ENCODE data around the gene SSH2. TPM values are rescaled to one million over a fixed set of nuclear protein-coding genes. Genes with fewer than 3 reads are reported as not detected.

SSH2 gene
- total and polyA plus RNA-seq, 8 donors, result 23.5 to 85.5 (median 24.1) TPM

DNA sequence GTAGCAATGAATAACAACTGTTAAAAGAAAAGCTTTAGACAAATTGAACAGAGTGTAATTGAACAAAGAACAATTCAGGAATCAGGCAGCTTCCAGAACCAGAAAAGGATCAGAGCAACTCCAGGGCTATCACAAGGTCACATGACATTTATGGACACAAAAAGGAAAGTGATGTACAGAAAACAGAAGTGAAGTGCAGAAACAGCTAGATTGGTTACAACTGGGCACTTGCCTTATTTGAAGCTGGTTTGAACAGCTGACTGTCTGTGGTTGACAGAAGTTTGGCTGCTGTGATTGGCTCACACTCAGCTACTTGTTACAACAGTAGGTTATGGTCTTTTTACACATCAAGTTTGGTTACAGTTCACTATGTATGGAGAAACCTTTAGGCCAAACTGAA is 26.2 kb upstream of the SSH2 start:
- no peaks in the 10 kb centered on the region for H3K36me3 ChIP-seq
- TF ChIP-seq, protein P1, sequence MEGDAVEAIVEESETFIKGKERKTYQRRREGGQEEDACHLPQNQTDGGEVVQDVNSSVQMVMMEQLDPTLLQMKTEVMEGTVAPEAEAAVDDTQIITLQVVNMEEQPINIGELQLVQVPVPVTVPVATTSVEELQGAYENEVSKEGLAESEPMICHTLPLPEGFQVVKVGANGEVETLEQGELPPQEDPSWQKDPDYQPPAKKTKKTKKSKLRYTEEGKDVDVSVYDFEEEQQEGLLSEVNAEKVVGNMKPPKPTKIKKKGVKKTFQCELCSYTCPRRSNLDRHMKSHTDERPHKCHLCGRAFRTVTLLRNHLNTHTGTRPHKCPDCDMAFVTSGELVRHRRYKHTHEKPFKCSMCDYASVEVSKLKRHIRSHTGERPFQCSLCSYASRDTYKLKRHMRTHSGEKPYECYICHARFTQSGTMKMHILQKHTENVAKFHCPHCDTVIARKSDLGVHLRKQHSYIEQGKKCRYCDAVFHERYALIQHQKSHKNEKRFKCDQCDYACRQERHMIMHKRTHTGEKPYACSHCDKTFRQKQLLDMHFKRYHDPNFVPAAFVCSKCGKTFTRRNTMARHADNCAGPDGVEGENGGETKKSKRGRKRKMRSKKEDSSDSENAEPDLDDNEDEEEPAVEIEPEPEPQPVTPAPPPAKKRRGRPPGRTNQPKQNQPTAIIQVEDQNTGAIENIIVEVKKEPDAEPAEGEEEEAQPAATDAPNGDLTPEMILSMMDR (IDR thresholded peaks at IDR 0.05), result no peak
- no peaks in the 10 kb centered on the region for H3K4me1 ChIP-seq
- H3K27ac ChIP-seq, result no peak overlapping the region
- ATAC-seq (no peak), DNase-seq (no peak)
- H3K4me3 ChIP-seq, result no peak overlapping the region
- intact Hi-C loops (cut with DNase I), result no loop called here
- no peaks in the 10 kb centered on the region for H3K27me3 ChIP-seq
- peaks cover 0 to 16% of the 10 kb centered on the region in 2 donors for H3K9me3 ChIP-seq

DNA sequence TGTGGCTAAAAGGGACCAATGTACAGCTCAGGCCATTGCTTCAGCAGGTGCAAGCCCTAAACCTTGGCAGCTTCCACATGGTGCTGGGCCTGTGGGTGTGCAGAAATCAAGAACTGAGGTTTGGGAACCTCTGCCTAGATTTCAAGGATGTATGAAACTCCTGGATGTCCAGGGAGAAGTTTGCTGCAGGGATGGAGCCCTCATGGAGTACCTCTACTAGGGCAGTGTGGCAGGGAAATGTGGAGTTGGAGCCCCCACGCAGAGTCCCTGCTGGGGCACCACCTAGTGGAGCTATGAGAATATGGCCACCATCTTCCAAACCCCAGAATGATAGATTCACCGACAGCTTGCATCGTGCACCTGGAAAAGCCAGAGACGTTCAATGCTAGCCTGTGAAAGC is 24.4 kb upstream of the SSH2 start:
- Histone ChIP-seq H3K27ac (no peak overlapping the region), H3K36me3 (no peaks in the 10 kb centered on the region), H3K4me3 (no peak overlapping the region), H3K27me3 (no peaks in the 10 kb centered on the region), H3K9me3 (peaks cover 0 to 16% of the 10 kb centered on the region in 2 donors), H3K4me1 (no peaks in the 10 kb centered on the region)
- ATAC-seq, result no peak
- DNase-seq, result no peak
- TF ChIP-seq, protein P1 (IDR thresholded peaks at IDR 0.05), result no peak
- intact Hi-C loops (cut with DNase I), result no loop called here

DNA sequence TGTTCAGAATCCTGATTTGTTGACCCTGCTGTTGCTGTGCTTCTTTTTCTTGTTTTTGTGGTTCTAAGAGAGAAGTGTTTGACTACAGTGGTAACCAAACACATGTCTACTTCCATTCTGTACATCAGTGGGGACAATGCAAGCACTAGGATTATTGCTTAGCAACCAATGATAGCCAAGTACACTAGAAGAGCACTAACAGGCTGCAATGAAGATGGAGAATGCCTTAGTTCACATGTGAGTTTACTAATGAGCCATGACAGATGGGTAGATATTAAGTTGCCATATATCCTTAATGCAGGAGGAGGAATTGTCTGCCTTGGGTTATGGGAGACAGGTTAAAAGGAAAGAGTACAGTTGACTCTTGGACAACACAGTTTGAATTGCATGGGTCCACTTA is 19.7 kb upstream of the SSH2 start:
- no peaks in the 10 kb centered on the region for H3K27me3 ChIP-seq
- no peak overlapping the region for H3K4me3 ChIP-seq
- TF ChIP-seq, protein P1 (IDR thresholded peaks at IDR 0.05), result no peak
- no peaks in the 10 kb centered on the region for H3K36me3 ChIP-seq
- ATAC-seq (no peak), DNase-seq (no peak)
- H3K4me1 ChIP-seq, result peaks cover 0 to 6% of the 10 kb centered on the region in 2 donors
- peaks cover 0 to 15% of the 10 kb centered on the region in 2 donors for H3K9me3 ChIP-seq
- H3K27ac ChIP-seq, result no peak overlapping the region
- intact Hi-C loops (cut with DNase I), result no loop called here

DNA sequence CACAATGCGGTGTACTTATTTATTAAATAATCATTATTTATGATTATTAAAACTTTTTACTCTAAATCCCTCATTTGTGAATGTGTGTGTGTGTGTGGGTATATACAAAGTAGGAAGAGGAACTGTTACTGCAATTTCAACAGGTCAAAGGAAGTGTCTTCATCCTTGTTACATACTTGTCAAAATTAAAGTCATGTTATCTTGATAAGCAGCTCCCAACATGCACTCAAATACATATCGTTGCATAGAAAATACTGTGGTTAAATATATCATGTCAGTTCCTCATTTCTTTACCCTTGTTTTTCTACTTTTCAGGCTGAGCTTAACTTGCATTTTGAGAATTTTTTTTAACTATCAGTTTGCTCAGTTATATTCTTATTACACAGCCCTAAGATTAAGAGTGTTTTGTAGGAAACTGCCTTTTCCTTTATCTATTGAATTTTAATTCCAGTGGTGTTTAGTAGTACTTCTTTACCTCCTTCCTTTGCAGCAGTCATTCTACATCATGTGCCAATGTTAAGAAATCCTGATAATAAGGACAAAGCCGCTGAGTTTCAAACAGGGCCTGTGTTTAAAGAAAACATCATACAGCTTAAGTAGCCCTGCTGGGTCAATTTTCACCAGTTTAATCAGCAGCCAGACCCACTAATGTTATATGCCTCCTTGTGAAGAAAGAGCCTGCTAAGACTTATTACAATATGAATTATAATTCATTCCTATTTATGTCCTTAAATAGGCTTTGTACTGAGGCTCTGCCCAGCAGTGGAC is 18.6 kb upstream of the SSH2 start:
- no peak overlapping the region for H3K4me3 ChIP-seq
- DNase-seq, result no peak
- peaks cover 0 to 6% of the 10 kb centered on the region in 2 donors for H3K9me3 ChIP-seq
- peak overlapping the region in 1 of 2 donors; percentile 35 for H3K27ac ChIP-seq
- TF ChIP-seq, protein P1 (IDR thresholded peaks at IDR 0.05), result no peak
- H3K4me1 ChIP-seq, result peaks cover 0 to 6% of the 10 kb centered on the region in 2 donors
- no peaks in the 10 kb centered on the region for H3K36me3 ChIP-seq
- ATAC-seq, result no peak
- intact Hi-C loops (cut with DNase I), result no loop called here
- H3K27me3 ChIP-seq, result no peaks in the 10 kb centered on the region

DNA sequence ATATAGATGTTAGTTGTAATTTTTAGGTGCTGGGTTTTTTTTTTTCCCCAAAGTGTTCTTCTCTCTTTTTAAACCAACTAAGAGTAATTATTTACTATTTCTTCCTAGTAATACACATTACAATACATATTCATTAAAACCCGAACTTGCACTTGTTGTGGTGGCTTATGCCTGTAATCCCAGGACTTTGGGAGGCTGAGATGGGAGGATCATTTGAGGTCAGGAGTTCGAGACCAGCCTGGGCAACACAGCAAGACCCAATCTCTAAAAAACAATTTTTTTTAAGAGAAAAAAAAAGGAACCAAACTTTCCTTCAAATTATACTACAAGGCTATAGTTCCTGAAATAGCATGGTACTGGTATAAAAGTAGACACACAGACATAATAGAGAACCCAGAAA is 15.3 kb upstream of the SSH2 start:
- H3K27ac ChIP-seq, result no peak overlapping the region
- intact Hi-C loops (cut with DNase I), result no loop called here
- no peaks in the 10 kb centered on the region for H3K27me3 ChIP-seq
- TF ChIP-seq, protein P1 (IDR thresholded peaks at IDR 0.05), result no peak
- H3K36me3 ChIP-seq, result no peaks in the 10 kb centered on the region
- no peaks in the 10 kb centered on the region for H3K9me3 ChIP-seq
- ATAC-seq (no peak), DNase-seq (no peak)
- H3K4me3 ChIP-seq, result no peak overlapping the region
- H3K4me1 ChIP-seq, result peaks cover 0 to 6% of the 10 kb centered on the region in 2 donors
